GM19438 (cell line): ENCODE data around the gene AKR1C2.
"Not testable (repeated sequence)": the region's sequence is repeated elsewhere in the genome, so short reads cannot be mapped to it uniquely, and the experiment has no call there.

Source experiments
- ATAC-seq: cut with Tn5 transposase; IDR thresholded peaks from one replicate; pipeline ENCODE4 v1.9.1; 2021; ENCODE audit warnings: low read depth; ENCODE audit not compliant: unreplicated experiment

The AKR1C2 gene

GRCh38 chr10:5030989-5031388 is 27.3 kb upstream of the AKR1C2 start:
- ATAC-seq, result no peak

GRCh38 chr10:5025461-5025881 is 21.8 kb upstream of the AKR1C2 start:
- ATAC-seq, result not testable (repeated sequence)

- no peak for ATAC-seq
Observed at GRCh38 chr10:5023177-5023805, 19.6 kb upstream of the AKR1C2 start.

GRCh38 chr10:5021624-5022290 is 18.1 kb upstream of the AKR1C2 start:
- not testable (repeated sequence) for ATAC-seq

- not testable (repeated sequence) for ATAC-seq
Observed at GRCh38 chr10:5019770-5020612, 16.3 kb upstream of the AKR1C2 start.

- ATAC-seq, result not testable (repeated sequence)
Observed at GRCh38 chr10:5018671-5019277, 15.1 kb upstream of the AKR1C2 start.

- no peak for ATAC-seq
Observed at GRCh38 chr10:5018134-5018533, 14.5 kb upstream of the AKR1C2 start.

GRCh38 chr10:5014936-5015335 is 11.3 kb upstream of the AKR1C2 start:
- no peak for ATAC-seq

GRCh38 chr10:5014200-5014910 is 10.7 kb upstream of the AKR1C2 start:
- not testable (repeated sequence) for ATAC-seq

- no peak for ATAC-seq
Observed at GRCh38 chr10:5013385-5013784, 9.7 kb upstream of the AKR1C2 start.

GRCh38 chr10:5012595-5012994 is 8.9 kb upstream of the AKR1C2 start:
- ATAC-seq, result no peak

- ATAC-seq, result not testable (repeated sequence)
Observed at GRCh38 chr10:5011392-5011791, 7.7 kb upstream of the AKR1C2 start.

GRCh38 chr10:5010043-5010442 is 6.4 kb upstream of the AKR1C2 start:
- not testable (repeated sequence) for ATAC-seq

- not testable (repeated sequence) for ATAC-seq
Observed at GRCh38 chr10:5008857-5009548, 5.3 kb upstream of the AKR1C2 start.

- ATAC-seq, result not testable (repeated sequence)
Observed at GRCh38 chr10:5004501-5004900, 844 bp upstream of the AKR1C2 start.

- not testable (repeated sequence) for ATAC-seq
Observed at GRCh38 chr10:5004030-5004385, 351 bp upstream of the AKR1C2 start.

- ATAC-seq, result no peak
Observed at GRCh38 chr10:5002013-5002727, 1.5 kb downstream of the AKR1C2 start.

GRCh38 chr10:4998671-4999070 is 5.0 kb downstream of the AKR1C2 start:
- ATAC-seq, result no peak

- ATAC-seq, result not testable (repeated sequence)
Observed at GRCh38 chr10:4994260-4994659, 9.4 kb downstream of the AKR1C2 start.
